ENCODE data around the gene RGS3.
"Not testable (repeated sequence)": the region's sequence is repeated elsewhere in the genome, so short reads cannot be mapped to it uniquely, and the experiment has no call there.

Gene RGS3

GRCh38 chr9:113426701-113427100 is 36.8 kb upstream of the RGS3 start:
- Histone ChIP-seq H4K5ac (ENCODE audit: low read length) (no peak overlapping the region), H3K56ac (ENCODE audit: low read length) (no peak overlapping the region), H3K4ac (ENCODE audit: low read depth, low read length) (no peak overlapping the region), H3K9ac (ENCODE audit: low read length) (no peak overlapping the region), H3K4me3 (ENCODE audit: low read length) (no peak overlapping the region), H4K8ac (ENCODE audit: low read depth, low read length) (no peak overlapping the region), H3K79me1 (ENCODE audit: low read length) (no peaks in the 10 kb centered on the region), H3K79me2 (ENCODE audit: control insufficient read depth, insufficient read depth, low read length) (no peaks in the 10 kb centered on the region), H2BK15ac (replicated peaks; ENCODE audit: low read depth) (no peak overlapping the region), H3K27me3 (ENCODE audit: insufficient read depth, low read length, poor library complexity) (no peaks in the 10 kb centered on the region), H2BK5ac (ENCODE audit: low read length) (no peak overlapping the region), H2BK120ac (ENCODE audit: low read depth, low read length) (no peak overlapping the region), H3K36me3 (ENCODE audit: control insufficient read depth, insufficient read depth, low read length) (no peaks in the 10 kb centered on the region), H3K23ac (ENCODE audit: low read length) (no peak overlapping the region), H3K4me2 (ENCODE audit: low read length) (no peak overlapping the region), H3K4me1 (ENCODE audit: control insufficient read depth, low read depth, low read length) (no peaks in the 10 kb centered on the region), H3K27ac (ENCODE audit: low read depth, low read length) (no peak overlapping the region), H2AK5ac (ENCODE audit: low read length) (no peak overlapping the region), H3K18ac (ENCODE audit: low read length) (no peak overlapping the region)
- no CpG with 5 or more reads among the region's 1 CpG for WGBS (ENCODE audit: extremely low coverage, insufficient coverage, low lambda C conversion rate)
- DNase-seq, result no peak

GRCh38 chr9:113427629-113428028 is 35.9 kb upstream of the RGS3 start:
- Histone ChIP-seq H2BK15ac (replicated peaks; ENCODE audit: low read depth) (no peak overlapping the region), H3K4me1 (ENCODE audit: control insufficient read depth, low read depth, low read length) (no peaks in the 10 kb centered on the region), H3K4ac (ENCODE audit: low read depth, low read length) (no peak overlapping the region), H3K27me3 (ENCODE audit: insufficient read depth, low read length, poor library complexity) (no peaks in the 10 kb centered on the region), H3K79me1 (ENCODE audit: low read length) (no peaks in the 10 kb centered on the region), H3K18ac (ENCODE audit: low read length) (no peak overlapping the region), H2AK5ac (ENCODE audit: low read length) (no peak overlapping the region), H2BK5ac (ENCODE audit: low read length) (no peak overlapping the region), H4K8ac (ENCODE audit: low read depth, low read length) (no peak overlapping the region), H3K9ac (ENCODE audit: low read length) (no peak overlapping the region), H3K23ac (ENCODE audit: low read length) (no peak overlapping the region), H3K4me2 (ENCODE audit: low read length) (no peak overlapping the region), H3K27ac (ENCODE audit: low read depth, low read length) (no peak overlapping the region), H3K79me2 (ENCODE audit: control insufficient read depth, insufficient read depth, low read length) (no peaks in the 10 kb centered on the region), H3K4me3 (ENCODE audit: low read length) (no peak overlapping the region), H2BK120ac (ENCODE audit: low read depth, low read length) (no peak overlapping the region), H3K36me3 (ENCODE audit: control insufficient read depth, insufficient read depth, low read length) (no peaks in the 10 kb centered on the region), H4K5ac (ENCODE audit: low read length) (no peak overlapping the region), H3K56ac (ENCODE audit: low read length) (no peak overlapping the region)
- no CpG with 5 or more reads among the region's 2 CpGs for WGBS (ENCODE audit: extremely low coverage, insufficient coverage, low lambda C conversion rate)
- DNase-seq, result no peak

GRCh38 chr9:113428062-113428615 is 35.4 kb upstream of the RGS3 start:
- Histone ChIP-seq H2AK5ac (ENCODE audit: low read length) (no peak overlapping the region), H3K27me3 (ENCODE audit: insufficient read depth, low read length, poor library complexity) (no peaks in the 10 kb centered on the region), H3K36me3 (ENCODE audit: control insufficient read depth, insufficient read depth, low read length) (no peaks in the 10 kb centered on the region), H3K4me3 (ENCODE audit: low read length) (no peak overlapping the region), H3K4me2 (ENCODE audit: low read length) (no peak overlapping the region), H3K18ac (ENCODE audit: low read length) (no peak overlapping the region), H4K5ac (ENCODE audit: low read length) (no peak overlapping the region), H4K8ac (ENCODE audit: low read depth, low read length) (no peak overlapping the region), H3K79me1 (ENCODE audit: low read length) (no peaks in the 10 kb centered on the region), H3K4ac (ENCODE audit: low read depth, low read length) (no peak overlapping the region), H3K9ac (ENCODE audit: low read length) (no peak overlapping the region), H3K79me2 (ENCODE audit: control insufficient read depth, insufficient read depth, low read length) (no peaks in the 10 kb centered on the region), H2BK120ac (ENCODE audit: low read depth, low read length) (no peak overlapping the region), H2BK15ac (replicated peaks; ENCODE audit: low read depth) (no peak overlapping the region), H2BK5ac (ENCODE audit: low read length) (no peak overlapping the region), H3K4me1 (ENCODE audit: control insufficient read depth, low read depth, low read length) (no peaks in the 10 kb centered on the region), H3K23ac (ENCODE audit: low read length) (no peak overlapping the region), H3K27ac (ENCODE audit: low read depth, low read length) (no peak overlapping the region), H3K56ac (ENCODE audit: low read length) (no peak overlapping the region)
- no peak for DNase-seq
- no CpG with 5 or more reads among the region's 1 CpG for WGBS (ENCODE audit: extremely low coverage, insufficient coverage, low lambda C conversion rate)

DNA sequence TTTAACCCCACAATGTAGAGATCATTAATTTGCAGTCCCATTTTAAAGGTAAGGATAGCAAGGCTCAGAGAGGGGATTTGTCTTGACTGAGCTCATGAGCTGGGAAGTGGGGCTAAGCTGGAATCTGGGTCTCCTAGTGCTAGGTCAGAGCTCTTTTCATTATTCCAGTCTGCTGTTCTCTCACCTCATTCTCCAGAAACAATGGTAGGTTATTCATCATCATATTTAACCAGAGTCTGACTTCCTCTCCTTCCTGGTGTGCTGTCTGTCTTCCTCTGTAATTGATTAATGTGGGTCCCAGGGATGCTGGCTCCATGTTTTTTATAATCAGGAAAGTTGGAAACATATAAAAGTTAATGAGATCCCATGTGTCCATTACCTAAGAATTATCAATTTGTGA is 32.3 kb upstream of the RGS3 start:
- Histone ChIP-seq H2BK5ac (ENCODE audit: low read length) (no peak overlapping the region), H3K18ac (ENCODE audit: low read length) (no peak overlapping the region), H3K4me2 (ENCODE audit: low read length) (no peak overlapping the region), H3K36me3 (ENCODE audit: control insufficient read depth, insufficient read depth, low read length) (no peaks in the 10 kb centered on the region), H3K4me1 (ENCODE audit: control insufficient read depth, low read depth, low read length) (no peaks in the 10 kb centered on the region), H3K79me2 (ENCODE audit: control insufficient read depth, insufficient read depth, low read length) (no peaks in the 10 kb centered on the region), H3K27ac (ENCODE audit: low read depth, low read length) (no peak overlapping the region), H3K23ac (ENCODE audit: low read length) (no peak overlapping the region), H2AK5ac (ENCODE audit: low read length) (no peak overlapping the region), H3K79me1 (ENCODE audit: low read length) (no peaks in the 10 kb centered on the region), H4K5ac (ENCODE audit: low read length) (no peak overlapping the region), H3K9ac (ENCODE audit: low read length) (no peak overlapping the region), H4K8ac (ENCODE audit: low read depth, low read length) (no peak overlapping the region), H3K4ac (ENCODE audit: low read depth, low read length) (no peak overlapping the region), H3K4me3 (ENCODE audit: low read length) (no peak overlapping the region), H3K27me3 (ENCODE audit: insufficient read depth, low read length, poor library complexity) (no peaks in the 10 kb centered on the region), H2BK120ac (ENCODE audit: low read depth, low read length) (no peak overlapping the region), H2BK15ac (replicated peaks; ENCODE audit: low read depth) (no peak overlapping the region), H3K56ac (ENCODE audit: low read length) (no peak overlapping the region)
- DNase-seq, result no peak

DNA sequence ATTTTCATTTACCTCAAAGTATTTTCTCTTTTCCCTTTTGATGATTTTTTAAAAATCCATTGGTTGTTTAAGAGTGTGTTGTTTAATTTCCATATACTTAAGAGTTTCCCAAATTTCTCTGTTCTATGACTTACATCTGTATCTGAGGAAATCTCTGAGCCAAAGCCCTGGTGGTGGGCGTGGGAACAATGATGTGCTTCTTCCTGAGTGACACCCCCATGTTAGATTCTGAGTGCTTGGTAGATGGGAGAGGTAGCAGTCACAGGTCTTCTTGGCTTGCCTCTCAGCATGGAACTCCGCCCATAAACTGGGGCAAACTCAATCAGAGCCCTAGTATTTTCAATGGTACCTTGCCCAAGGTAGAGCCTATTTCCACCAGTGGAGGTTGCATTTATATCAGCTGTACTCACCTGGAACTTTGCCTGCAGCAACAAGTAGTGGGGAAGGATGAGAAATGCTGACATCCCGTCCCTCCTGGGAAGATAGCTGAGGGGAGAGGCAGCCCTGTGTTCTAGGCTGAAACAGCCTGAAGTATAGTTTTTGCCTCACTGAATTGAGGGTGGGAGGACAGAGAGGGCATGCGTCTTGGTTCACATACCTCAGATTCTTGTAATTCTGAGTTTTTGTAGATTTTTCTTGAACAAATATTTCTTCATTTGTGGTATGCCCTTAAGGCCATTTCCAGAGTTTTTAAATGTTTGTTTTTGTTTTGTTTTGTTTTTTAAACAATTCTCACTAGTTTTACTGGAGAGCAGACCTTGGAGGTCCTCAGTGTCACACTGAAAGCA is 26.6 kb upstream of the RGS3 start:
- no peak overlapping the region for H3K4me3 ChIP-seq (ENCODE audit: low read length)
- no peak overlapping the region for H2BK15ac ChIP-seq (replicated peaks; ENCODE audit: low read depth)
- no peak overlapping the region for H3K27ac ChIP-seq (ENCODE audit: low read depth, low read length)
- H2AK5ac ChIP-seq (ENCODE audit: low read length), result no peak overlapping the region
- H3K4me1 ChIP-seq (ENCODE audit: control insufficient read depth, low read depth, low read length), result no peaks in the 10 kb centered on the region
- H4K5ac ChIP-seq (ENCODE audit: low read length), result no peak overlapping the region
- H3K23ac ChIP-seq (ENCODE audit: low read length), result no peak overlapping the region
- no peak overlapping the region for H2BK120ac ChIP-seq (ENCODE audit: low read depth, low read length)
- no CpG with 5 or more reads among the region's 4 CpGs for WGBS (ENCODE audit: extremely low coverage, insufficient coverage, low lambda C conversion rate)
- H3K4ac ChIP-seq (ENCODE audit: low read depth, low read length), result no peak overlapping the region
- H4K8ac ChIP-seq (ENCODE audit: low read depth, low read length), result no peak overlapping the region
- DNase-seq, result no peak
- no peak overlapping the region for H3K4me2 ChIP-seq (ENCODE audit: low read length)
- no peaks in the 10 kb centered on the region for H3K27me3 ChIP-seq (ENCODE audit: insufficient read depth, low read length, poor library complexity)
- no peaks in the 10 kb centered on the region for H3K36me3 ChIP-seq (ENCODE audit: control insufficient read depth, insufficient read depth, low read length)
- H3K18ac ChIP-seq (ENCODE audit: low read length), result no peak overlapping the region
- no peak overlapping the region for H2BK5ac ChIP-seq (ENCODE audit: low read length)
- no peaks in the 10 kb centered on the region for H3K79me1 ChIP-seq (ENCODE audit: low read length)
- no peak overlapping the region for H3K56ac ChIP-seq (ENCODE audit: low read length)
- no peaks in the 10 kb centered on the region for H3K79me2 ChIP-seq (ENCODE audit: control insufficient read depth, insufficient read depth, low read length)
- H3K9ac ChIP-seq (ENCODE audit: low read length), result no peak overlapping the region

DNA sequence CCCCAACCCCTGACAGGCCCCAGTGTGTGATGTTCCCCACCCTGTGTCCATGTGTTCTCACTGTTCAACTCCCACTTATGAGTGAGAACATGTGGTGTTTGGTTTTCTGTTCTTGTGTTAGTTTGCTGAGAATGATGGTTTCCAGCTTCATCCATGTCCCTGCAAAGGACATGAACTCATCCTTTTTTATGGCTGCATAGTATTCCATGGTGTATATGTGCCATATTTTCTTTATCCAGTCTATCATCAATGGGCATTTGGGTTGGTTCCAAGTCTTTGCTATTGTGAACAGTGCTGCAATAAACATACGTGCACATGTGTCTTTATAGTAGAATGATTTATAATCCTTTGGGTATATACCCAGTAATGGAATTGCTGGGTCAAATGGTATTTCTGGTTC is 25.8 kb upstream of the RGS3 start:
- not testable (repeated sequence) for H3K18ac ChIP-seq (ENCODE audit: low read length); H3K9ac ChIP-seq (ENCODE audit: low read length); H3K79me2 ChIP-seq (ENCODE audit: control insufficient read depth, insufficient read depth, low read length); H3K27me3 ChIP-seq (ENCODE audit: insufficient read depth, low read length, poor library complexity); H3K56ac ChIP-seq (ENCODE audit: low read length); H3K4ac ChIP-seq (ENCODE audit: low read depth, low read length); H3K79me1 ChIP-seq (ENCODE audit: low read length); H4K8ac ChIP-seq (ENCODE audit: low read depth, low read length); H3K27ac ChIP-seq (ENCODE audit: low read depth, low read length); H2BK15ac ChIP-seq (replicated peaks; ENCODE audit: low read depth); H4K5ac ChIP-seq (ENCODE audit: low read length); H3K4me3 ChIP-seq (ENCODE audit: low read length); H2AK5ac ChIP-seq (ENCODE audit: low read length); H2BK5ac ChIP-seq (ENCODE audit: low read length); H3K4me1 ChIP-seq (ENCODE audit: control insufficient read depth, low read depth, low read length); H2BK120ac ChIP-seq (ENCODE audit: low read depth, low read length); H3K4me2 ChIP-seq (ENCODE audit: low read length); H3K23ac ChIP-seq (ENCODE audit: low read length); H3K36me3 ChIP-seq (ENCODE audit: control insufficient read depth, insufficient read depth, low read length); DNase-seq
- WGBS (ENCODE audit: extremely low coverage, insufficient coverage, low lambda C conversion rate), result no CpG with 5 or more reads among the region's 1 CpG
